Kidney glomerular epithelial cell (primary cell): Measurements from ENCODE around the gene ABCC11.

ENCODE experiments used
- DNase-seq: peaks from one replicate; lab custom pipeline; 2025; lab: John Stamatoyannopoulos, UW

ABCC11 gene

GRCh38 chr16:48129926-48130325 lies 117.4 kb downstream of the ABCC11 start:
- no peak for DNase-seq

GRCh38 chr16:48128769-48129168 lies 118.6 kb downstream of the ABCC11 start:
- DNase-seq, result no peak

- DNase-seq, result peak; percentile 79
Measured at GRCh38 chr16:48126801-48127644, 120.3 kb downstream of the ABCC11 start.

GRCh38 chr16:48125888-48126287 lies 121.5 kb downstream of the ABCC11 start:
- no peak for DNase-seq

- peak; percentile 5 for DNase-seq
Measured at GRCh38 chr16:48124266-48124665, 123.1 kb downstream of the ABCC11 start.

GRCh38 chr16:48123104-48123788 lies 124.1 kb downstream of the ABCC11 start:
- peak; percentile 94 for DNase-seq

GRCh38 chr16:48121276-48121675 lies 126.1 kb downstream of the ABCC11 start:
- no peak for DNase-seq

- no peak for DNase-seq
Measured at GRCh38 chr16:48118841-48119240, 128.5 kb downstream of the ABCC11 start.

GRCh38 chr16:48117217-48118105 lies 129.9 kb downstream of the ABCC11 start:
- peak; percentile 9 for DNase-seq
